ENCODE data around the gene TBX15.

TBX15 gene

DNA sequence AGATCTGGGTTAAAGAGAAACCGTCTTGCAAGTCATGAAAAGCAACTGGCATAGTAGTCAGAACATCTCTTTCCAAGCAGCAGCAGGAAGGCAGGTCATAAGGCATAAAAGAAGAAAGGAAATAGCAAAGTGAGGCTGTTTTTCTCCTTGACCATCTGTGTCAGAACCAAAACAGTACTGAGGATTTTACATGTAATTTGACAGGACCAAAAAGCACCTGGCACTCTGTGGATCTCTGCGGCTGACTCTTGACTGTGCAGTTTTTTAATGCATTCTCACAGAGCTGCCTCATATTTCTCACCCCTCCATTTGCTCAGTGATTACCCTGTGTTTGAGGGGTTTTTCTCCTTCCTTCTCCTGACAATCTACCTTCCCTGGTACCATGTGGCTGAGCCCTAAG, 17.7 kb downstream of the TBX15 start:
- no peak for DNase-seq (ENCODE audit: low read depth)
- TF ChIP-seq CTCF (IDR thresholded peaks at IDR 0.05; ENCODE audit: low read depth, low read length, missing control alignments): no peak
- no peak overlapping the region for H3K4me3 ChIP-seq (ENCODE audit: low read depth, low read length)

DNA sequence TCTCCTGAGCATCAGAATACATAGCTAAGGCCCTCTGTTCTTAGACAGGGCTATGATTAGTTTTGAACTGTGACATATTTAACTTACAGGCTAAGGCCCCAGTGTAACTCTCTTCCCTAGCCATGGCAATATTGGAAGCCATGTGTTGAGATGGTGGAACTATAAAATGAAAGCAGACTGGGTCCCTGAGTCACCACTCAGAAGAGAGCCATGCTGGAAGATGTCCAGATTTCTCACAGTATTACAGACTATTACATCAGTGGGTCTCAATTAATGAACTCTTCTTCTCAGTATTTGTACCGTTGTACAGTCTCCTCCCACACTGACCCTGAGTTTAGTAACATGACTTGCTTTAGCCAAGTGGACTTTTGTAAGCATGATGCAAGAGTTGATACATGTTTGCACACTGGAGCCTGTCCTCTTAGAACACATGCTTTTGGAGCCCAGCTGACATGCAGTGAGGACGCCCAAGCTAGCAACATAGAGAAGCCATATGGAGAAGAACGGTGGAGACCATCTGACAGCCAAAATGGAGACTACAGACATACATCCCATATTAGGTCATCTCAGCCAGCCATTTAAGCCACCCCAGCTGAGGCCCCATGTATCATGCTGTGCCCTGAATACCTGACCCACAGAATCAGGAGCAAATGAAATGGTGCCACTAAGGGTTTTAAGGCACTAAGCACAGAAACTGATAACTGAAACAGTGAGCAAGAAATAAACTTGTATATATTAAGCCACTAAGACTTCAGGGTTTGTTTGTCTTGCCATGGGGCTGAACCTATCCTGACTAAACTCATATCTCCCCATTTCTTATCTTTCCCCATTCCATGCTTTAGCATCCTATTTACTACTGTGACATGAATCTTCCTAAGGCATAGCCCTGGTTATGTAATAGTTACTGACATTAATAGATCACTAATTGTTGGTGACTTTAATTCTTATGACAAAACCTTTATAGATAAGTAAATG, 24.4 kb downstream of the TBX15 start:
- DNase-seq (ENCODE audit: low read depth): no peak
- no peak overlapping the region for H3K4me3 ChIP-seq (ENCODE audit: low read depth, low read length)
- no peak for TF ChIP-seq CTCF (IDR thresholded peaks at IDR 0.05; ENCODE audit: low read depth, low read length, missing control alignments)

- no peak overlapping the region for H3K4me3 ChIP-seq (ENCODE audit: low read depth, low read length)
- no peak for DNase-seq (ENCODE audit: low read depth)
- no peak for TF ChIP-seq CTCF (IDR thresholded peaks at IDR 0.05; ENCODE audit: low read depth, low read length, missing control alignments)
Measured at GRCh38 chr1:118963138-118963455, 25.0 kb downstream of the TBX15 start.

GRCh38 chr1:118961156-118961555, 27.0 kb downstream of the TBX15 start:
- no peak for TF ChIP-seq CTCF (IDR thresholded peaks at IDR 0.05; ENCODE audit: low read depth, low read length, missing control alignments)
- DNase-seq (ENCODE audit: low read depth): no peak
- H3K4me3 ChIP-seq (ENCODE audit: low read depth, low read length): no peak overlapping the region

DNA sequence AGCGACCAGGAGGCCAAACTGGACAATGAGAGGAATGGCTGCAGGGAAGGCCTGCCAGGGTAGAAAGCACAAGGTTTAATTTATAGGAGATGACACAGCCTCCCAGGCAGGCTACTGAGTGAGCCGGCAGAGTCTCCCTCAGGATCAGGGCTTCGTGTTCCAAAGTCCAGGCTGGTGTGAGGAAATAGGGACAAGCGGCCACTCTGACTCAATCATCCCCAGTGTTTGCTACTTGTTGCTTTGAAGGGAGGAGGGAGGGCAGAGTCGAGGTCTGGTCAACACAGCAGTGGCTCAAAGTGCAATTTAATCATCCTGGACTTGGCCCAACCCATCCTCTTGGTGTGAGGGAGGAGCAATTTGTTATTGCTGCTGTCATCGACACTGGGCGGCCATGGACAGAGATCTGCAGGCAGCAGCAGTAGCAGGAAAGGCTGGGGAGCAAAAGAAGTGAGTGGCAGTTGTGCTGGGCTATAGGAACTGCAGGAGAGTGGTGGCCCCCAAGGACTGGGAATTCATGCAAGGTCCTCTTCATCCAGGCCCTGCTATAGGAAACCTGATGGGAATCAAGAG, 27.5 kb downstream of the TBX15 start:
- no peak for DNase-seq (ENCODE audit: low read depth)
- H3K4me3 ChIP-seq (ENCODE audit: low read depth, low read length): no peak overlapping the region
- no peak for TF ChIP-seq CTCF (IDR thresholded peaks at IDR 0.05; ENCODE audit: low read depth, low read length, missing control alignments)

GRCh38 chr1:118960026-118960561, 28.0 kb downstream of the TBX15 start:
- peak; percentile 55 for DNase-seq (ENCODE audit: low read depth)
- H3K4me3 ChIP-seq (ENCODE audit: low read depth, low read length): no peak overlapping the region
- TF ChIP-seq CTCF (IDR thresholded peaks at IDR 0.05; ENCODE audit: low read depth, low read length, missing control alignments): no peak
